ENCODE results near the gene BCL11A. TPM values are rescaled to one million over a fixed set of nuclear protein-coding genes. Genes with fewer than 3 reads are reported as not detected.

Gene BCL11A
- total RNA-seq, 1 donor from 2014 or later: 331 TPM

GRCh38 chr2:60523963-60524362, 29.5 kb downstream of the BCL11A start:
- no peak for TF ChIP-seq CTCF (IDR thresholded peaks at IDR 0.05)
- Mint-ChIP-seq H3K4me3 (no peak overlapping the region), H3K27me3 (no peaks in the 10 kb centered on the region), H3K9me3 (no peaks in the 10 kb centered on the region), H3K36me3 (ENCODE audit: low read depth) (peaks cover 90% of the 10 kb centered on the region), H3K4me1 (peaks cover 100% of the 10 kb centered on the region), H3K27ac (peak overlapping the region; percentile 72)
- intact Hi-C loops (cut with micrococcal nuclease): loop anchor here (1.0 kb wide), 1 partner anchor 8 kb away; no protein-coding TSS in a partner anchor
- no peak for DNase-seq
- ChIA-PET POLR2A (interaction anchor here (0.7 to 0.8 kb wide), 2 partner anchors 8 to 94 kb away, joined by 3 to 7 read pairs; no protein-coding TSS in a partner anchor), CTCF (interaction anchor here (1.8 kb wide), 1 partner anchor 26 kb away, joined by 5 read pairs; no protein-coding TSS in a partner anchor)
- no peak for ATAC-seq (ENCODE audit: low read depth)

GRCh38 chr2:60522462-60522861, 31.0 kb downstream of the BCL11A start:
- Mint-ChIP-seq H3K9me3 (no peaks in the 10 kb centered on the region), H3K4me1 (peaks cover 98% of the 10 kb centered on the region), H3K27ac (peak overlapping the region; percentile 72), H3K27me3 (no peaks in the 10 kb centered on the region), H3K36me3 (ENCODE audit: low read depth) (peaks cover 84% of the 10 kb centered on the region), H3K4me3 (peak overlapping the region; percentile 8)
- ChIA-PET POLR2A (interaction anchor here (1.0 to 1.4 kb wide), 4 partner anchors 13 to 31 kb away, joined by 4 to 11 read pairs (median 4); partner anchors contain the start of gene BCL11A), CTCF (interaction anchor here (1.0 kb wide), 1 partner anchor 62 kb away, joined by 3 read pairs; no protein-coding TSS in a partner anchor)
- DNase-seq (no peak), ATAC-seq (ENCODE audit: low read depth) (no peak)
- intact Hi-C loops (cut with micrococcal nuclease): no loop called here
- no peak for TF ChIP-seq CTCF (IDR thresholded peaks at IDR 0.05)

GRCh38 chr2:60521626-60522025, 31.8 kb downstream of the BCL11A start:
- TF ChIP-seq CTCF (IDR thresholded peaks at IDR 0.05): no peak
- ATAC-seq (ENCODE audit: low read depth) (peak; percentile 9), DNase-seq (no peak)
- peak overlapping the region; percentile 72 for H3K27ac Mint-ChIP-seq
- peaks cover 84% of the 10 kb centered on the region for H3K36me3 Mint-ChIP-seq (ENCODE audit: low read depth)
- H3K4me3 Mint-ChIP-seq: peak overlapping the region; percentile 9
- intact Hi-C loops (cut with micrococcal nuclease): no loop called here
- no peaks in the 10 kb centered on the region for H3K9me3 Mint-ChIP-seq
- H3K27me3 Mint-ChIP-seq: no peaks in the 10 kb centered on the region
- POLR2A ChIA-PET: interaction anchor here (0.5 to 1.5 kb wide), 9 partner anchors 9 to 82 kb away, joined by 3 to 11 read pairs (median 4); partner anchors contain the start of gene BCL11A
- CTCF ChIA-PET: interaction anchor here (0.7 kb wide), 1 partner anchor 28 kb away, joined by 3 read pairs; no protein-coding TSS in a partner anchor
- H3K4me1 Mint-ChIP-seq: peaks cover 98% of the 10 kb centered on the region

- Mint-ChIP-seq H3K36me3 (ENCODE audit: low read depth) (peaks cover 85% of the 10 kb centered on the region), H3K4me1 (peaks cover 98% of the 10 kb centered on the region), H3K9me3 (no peaks in the 10 kb centered on the region), H3K27me3 (no peaks in the 10 kb centered on the region), H3K4me3 (peak overlapping the region; percentile 30), H3K27ac (peak overlapping the region; percentile 72)
- no peak for TF ChIP-seq CTCF (IDR thresholded peaks at IDR 0.05)
- ChIA-PET POLR2A (interaction anchor here (0.7 to 1.5 kb wide), 8 partner anchors 9 to 952 kb away, joined by 3 to 11 read pairs (median 4); no protein-coding TSS in a partner anchor), CTCF (interaction anchor here (0.7 kb wide), 1 partner anchor 28 kb away, joined by 3 read pairs; no protein-coding TSS in a partner anchor)
- no peak for DNase-seq
- no peak for ATAC-seq (ENCODE audit: low read depth)
- intact Hi-C loops (cut with micrococcal nuclease): no loop called here
Measured at GRCh38 chr2:60520917-60521539, 32.4 kb downstream of the BCL11A start.

- ChIA-PET CTCF (no interaction called here), POLR2A (interaction anchor here (0.7 to 1.5 kb wide), 5 partner anchors 13 to 951 kb away, joined by 3 to 7 read pairs (median 4); no protein-coding TSS in a partner anchor)
- H3K36me3 Mint-ChIP-seq (ENCODE audit: low read depth): peaks cover 85% of the 10 kb centered on the region
- ATAC-seq (ENCODE audit: low read depth) (no peak), DNase-seq (no peak)
- peak overlapping the region; percentile 72 for H3K27ac Mint-ChIP-seq
- H3K4me3 Mint-ChIP-seq: peak overlapping the region; percentile 30
- H3K9me3 Mint-ChIP-seq: no peaks in the 10 kb centered on the region
- H3K4me1 Mint-ChIP-seq: peaks cover 98% of the 10 kb centered on the region
- H3K27me3 Mint-ChIP-seq: no peaks in the 10 kb centered on the region
- intact Hi-C loops (cut with micrococcal nuclease): no loop called here
- TF ChIP-seq CTCF (IDR thresholded peaks at IDR 0.05): no peak
Measured at GRCh38 chr2:60520151-60520876, 33.1 kb downstream of the BCL11A start.

Data from activated B cell treated with CpG ODN at 0.5 μM for 24 hours (primary cell).